H1 (cell line): ENCODE measurements around the gene POLR1D. TPM values are rescaled to one million over a fixed set of nuclear protein-coding genes. Genes with fewer than 3 reads are reported as not detected.

Source experiments
- GABPA ChIP-seq: IDR thresholded peaks from 2 replicates; pipeline ENCODE4 v1.6.1; 2011; ENCODE audit warnings: mild to moderate bottlenecking, low read length, moderate library complexity, borderline replicate concordance; ENCODE audit not compliant: insufficient read depth
- KDM5A ChIP-seq: fragments of 200-600 bp; IDR thresholded peaks from 2 replicates; pipeline ENCODE4 v1.7.1; 2012; ENCODE audit warnings: mild to moderate bottlenecking, low read length, inconsistent platforms, mixed read lengths
- SAP30 ChIP-seq: fragments of 300-600 bp; sonication (generic); IDR thresholded peaks from 2 replicates; pipeline ENCODE4 v1.7.1; 2012; ENCODE audit warnings: low read length, moderate library complexity, mild to moderate bottlenecking, inconsistent platforms; ENCODE audit not compliant: insufficient read depth, insufficient replicate concordance
- polyA plus RNA-seq, 7 experiments: library from polyadenylated mRNA; depleted of rRNA in 3 of 7; stranded (reverse) in 5 of 7; unstranded in 2 of 7; fragments of >200 nt in 5 of 7; fragments of 200-250 nt in 2 of 7; gene quantifications; 1 replicate in 5 of 7; 2 replicates in 1 of 7; 4 replicates in 1 of 7; pipeline versions ENCODE4 v1.2.1 to v1.2.3, GENCODE V29; 2011 to 2013; ENCODE audit warnings: missing spikeins in 2 of 7, mixed read lengths in 2 of 7
- total RNA-seq: library from RNA; stranded (reverse); fragmentation: NEBNext Ultra II Directional; extraction: Animal tissue kit (Norgen Biotek cat#: 25700); gene quantifications from 2 replicates; pipeline ENCODE4 v1.2.1, GENCODE V29; 2021
- TF ChIP-seq, protein P1 (sequence below): fragments of 300-600 bp; sonication (generic); IDR thresholded peaks from 2 replicates; pipeline ENCODE4 v1.7.1; 2012; ENCODE audit warnings: low read length, moderate library complexity, mild to moderate bottlenecking, inconsistent platforms; ENCODE audit not compliant: insufficient replicate concordance

The POLR1D gene
- total and polyA plus RNA-seq, 2 of the 8 experiments (the other 6 are each of a cell fraction or from before 2014, with no cell fraction given) = 226 to 232 TPM

DNA sequence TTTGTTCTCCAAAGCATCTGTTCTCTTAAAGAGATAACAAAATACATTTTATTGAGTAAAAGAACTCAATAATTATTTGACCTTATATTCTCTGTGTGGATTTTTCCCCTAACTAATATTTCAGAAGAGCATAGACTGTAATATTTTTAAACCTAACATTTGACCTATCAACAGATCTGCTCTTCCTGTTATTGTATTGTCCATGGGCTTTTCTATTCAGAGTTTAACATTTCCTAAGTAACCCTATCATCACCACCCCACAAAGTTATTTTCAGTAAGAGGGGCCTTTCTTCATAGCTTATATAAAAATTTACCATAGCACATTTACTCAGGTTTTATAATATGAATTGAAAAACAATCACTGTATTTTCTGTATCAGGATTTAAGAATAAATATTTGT is 17.5 kb downstream of the POLR1D start (continued):
- TF ChIP-seq, protein P1, sequence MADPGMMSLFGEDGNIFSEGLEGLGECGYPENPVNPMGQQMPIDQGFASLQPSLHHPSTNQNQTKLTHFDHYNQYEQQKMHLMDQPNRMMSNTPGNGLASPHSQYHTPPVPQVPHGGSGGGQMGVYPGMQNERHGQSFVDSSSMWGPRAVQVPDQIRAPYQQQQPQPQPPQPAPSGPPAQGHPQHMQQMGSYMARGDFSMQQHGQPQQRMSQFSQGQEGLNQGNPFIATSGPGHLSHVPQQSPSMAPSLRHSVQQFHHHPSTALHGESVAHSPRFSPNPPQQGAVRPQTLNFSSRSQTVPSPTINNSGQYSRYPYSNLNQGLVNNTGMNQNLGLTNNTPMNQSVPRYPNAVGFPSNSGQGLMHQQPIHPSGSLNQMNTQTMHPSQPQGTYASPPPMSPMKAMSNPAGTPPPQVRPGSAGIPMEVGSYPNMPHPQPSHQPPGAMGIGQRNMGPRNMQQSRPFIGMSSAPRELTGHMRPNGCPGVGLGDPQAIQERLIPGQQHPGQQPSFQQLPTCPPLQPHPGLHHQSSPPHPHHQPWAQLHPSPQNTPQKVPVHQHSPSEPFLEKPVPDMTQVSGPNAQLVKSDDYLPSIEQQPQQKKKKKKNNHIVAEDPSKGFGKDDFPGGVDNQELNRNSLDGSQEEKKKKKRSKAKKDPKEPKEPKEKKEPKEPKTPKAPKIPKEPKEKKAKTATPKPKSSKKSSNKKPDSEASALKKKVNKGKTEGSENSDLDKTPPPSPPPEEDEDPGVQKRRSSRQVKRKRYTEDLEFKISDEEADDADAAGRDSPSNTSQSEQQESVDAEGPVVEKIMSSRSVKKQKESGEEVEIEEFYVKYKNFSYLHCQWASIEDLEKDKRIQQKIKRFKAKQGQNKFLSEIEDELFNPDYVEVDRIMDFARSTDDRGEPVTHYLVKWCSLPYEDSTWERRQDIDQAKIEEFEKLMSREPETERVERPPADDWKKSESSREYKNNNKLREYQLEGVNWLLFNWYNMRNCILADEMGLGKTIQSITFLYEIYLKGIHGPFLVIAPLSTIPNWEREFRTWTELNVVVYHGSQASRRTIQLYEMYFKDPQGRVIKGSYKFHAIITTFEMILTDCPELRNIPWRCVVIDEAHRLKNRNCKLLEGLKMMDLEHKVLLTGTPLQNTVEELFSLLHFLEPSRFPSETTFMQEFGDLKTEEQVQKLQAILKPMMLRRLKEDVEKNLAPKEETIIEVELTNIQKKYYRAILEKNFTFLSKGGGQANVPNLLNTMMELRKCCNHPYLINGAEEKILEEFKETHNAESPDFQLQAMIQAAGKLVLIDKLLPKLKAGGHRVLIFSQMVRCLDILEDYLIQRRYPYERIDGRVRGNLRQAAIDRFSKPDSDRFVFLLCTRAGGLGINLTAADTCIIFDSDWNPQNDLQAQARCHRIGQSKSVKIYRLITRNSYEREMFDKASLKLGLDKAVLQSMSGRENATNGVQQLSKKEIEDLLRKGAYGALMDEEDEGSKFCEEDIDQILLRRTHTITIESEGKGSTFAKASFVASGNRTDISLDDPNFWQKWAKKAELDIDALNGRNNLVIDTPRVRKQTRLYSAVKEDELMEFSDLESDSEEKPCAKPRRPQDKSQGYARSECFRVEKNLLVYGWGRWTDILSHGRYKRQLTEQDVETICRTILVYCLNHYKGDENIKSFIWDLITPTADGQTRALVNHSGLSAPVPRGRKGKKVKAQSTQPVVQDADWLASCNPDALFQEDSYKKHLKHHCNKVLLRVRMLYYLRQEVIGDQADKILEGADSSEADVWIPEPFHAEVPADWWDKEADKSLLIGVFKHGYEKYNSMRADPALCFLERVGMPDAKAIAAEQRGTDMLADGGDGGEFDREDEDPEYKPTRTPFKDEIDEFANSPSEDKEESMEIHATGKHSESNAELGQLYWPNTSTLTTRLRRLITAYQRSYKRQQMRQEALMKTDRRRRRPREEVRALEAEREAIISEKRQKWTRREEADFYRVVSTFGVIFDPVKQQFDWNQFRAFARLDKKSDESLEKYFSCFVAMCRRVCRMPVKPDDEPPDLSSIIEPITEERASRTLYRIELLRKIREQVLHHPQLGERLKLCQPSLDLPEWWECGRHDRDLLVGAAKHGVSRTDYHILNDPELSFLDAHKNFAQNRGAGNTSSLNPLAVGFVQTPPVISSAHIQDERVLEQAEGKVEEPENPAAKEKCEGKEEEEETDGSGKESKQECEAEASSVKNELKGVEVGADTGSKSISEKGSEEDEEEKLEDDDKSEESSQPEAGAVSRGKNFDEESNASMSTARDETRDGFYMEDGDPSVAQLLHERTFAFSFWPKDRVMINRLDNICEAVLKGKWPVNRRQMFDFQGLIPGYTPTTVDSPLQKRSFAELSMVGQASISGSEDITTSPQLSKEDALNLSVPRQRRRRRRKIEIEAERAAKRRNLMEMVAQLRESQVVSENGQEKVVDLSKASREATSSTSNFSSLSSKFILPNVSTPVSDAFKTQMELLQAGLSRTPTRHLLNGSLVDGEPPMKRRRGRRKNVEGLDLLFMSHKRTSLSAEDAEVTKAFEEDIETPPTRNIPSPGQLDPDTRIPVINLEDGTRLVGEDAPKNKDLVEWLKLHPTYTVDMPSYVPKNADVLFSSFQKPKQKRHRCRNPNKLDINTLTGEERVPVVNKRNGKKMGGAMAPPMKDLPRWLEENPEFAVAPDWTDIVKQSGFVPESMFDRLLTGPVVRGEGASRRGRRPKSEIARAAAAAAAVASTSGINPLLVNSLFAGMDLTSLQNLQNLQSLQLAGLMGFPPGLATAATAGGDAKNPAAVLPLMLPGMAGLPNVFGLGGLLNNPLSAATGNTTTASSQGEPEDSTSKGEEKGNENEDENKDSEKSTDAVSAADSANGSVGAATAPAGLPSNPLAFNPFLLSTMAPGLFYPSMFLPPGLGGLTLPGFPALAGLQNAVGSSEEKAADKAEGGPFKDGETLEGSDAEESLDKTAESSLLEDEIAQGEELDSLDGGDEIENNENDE = no peak
- TF ChIP-seq KDM5A (no peak), SAP30 (no peak), GABPA (no peak)
